HCT116 (cell line): Measurements from ENCODE around the gene PDLIM7. TPM values are rescaled to one million over a fixed set of nuclear protein-coding genes. Genes with fewer than 3 reads are reported as not detected.

ENCODE experiments used
- ATAC-seq: fragments of 200-7000 bp; cut with Tn5 transposase; 2 replicates; pipeline ENCODE4 v1.9.1; 2020; ENCODE audit warnings: mild to moderate bottlenecking, moderate library complexity
- BruUV-seq: library from RNA; stranded (reverse); fragments of 400-500 nt; replicated peaks from 2 replicates; lab custom pipeline; 2021; lab: Mats Ljungman, UMichigan
- CTCF ChIA-PET: fragments of 300-600 bp; sonication (Branson Sonifier 250); formaldehyde crosslinking; loops from one replicate; lab custom pipeline; 2021; ENCODE audit warnings: antibody characterized with exemption; lab: Charles Lee
- POLR2A ChIA-PET: fragments of 300-600, 350-600 bp; sonication (Branson Sonifier 250); formaldehyde crosslinking; loops from one replicate; lab custom pipeline; 2021; ENCODE audit warnings: antibody characterized with exemption; lab: Charles Lee
- RAD21 ChIA-PET, 2 experiments: fragments of 300-600 bp; sonication (Branson Sonifier 250); formaldehyde crosslinking; loops; one replicate each; lab custom pipeline; 2023; ENCODE audit warnings: low total read pairs in 2 of 2; ENCODE audit not compliant: uncharacterized antibody in 2 of 2, unreplicated experiment in 2 of 2, low non-redundant PET in 1 of 2; lab: Charles Lee
- DNase-seq: peaks from one replicate; pipeline ENCODE4 v3.0.0-alpha.2; 2010; ENCODE audit warnings: low read depth, low spot score
- H2AFZ ChIP-seq: fragments of 200-600 bp; shearing (Covaris generic), sonication (generic); 2 replicates; pipeline ENCODE4 v1.6.1; 2017; ENCODE audit warnings: low read depth, mixed run types, mixed read lengths, antibody characterized with exemption, low read length; ENCODE audit not compliant: poor library complexity, severe bottlenecking
- H3K27ac ChIP-seq: 2 replicates; pipeline ENCODE4 v1.5.1; 2012; ENCODE audit warnings: low read depth, low read length
- H3K27me3 ChIP-seq: fragments of 200-600 bp; sonication (generic); 2 replicates; pipeline ENCODE4 v1.6.1; 2016; ENCODE audit warnings: mixed run types, low read length, mixed read lengths; ENCODE audit not compliant: insufficient read depth
- H3K36me3 ChIP-seq, 2 experiments: fragments of 200-500 bp in 1 of 2; fragments of 200-600 bp in 1 of 2; sonication (Bioruptor generic) in 1 of 2; sonication (generic) in 1 of 2; 2 replicates each; pipeline versions ENCODE4 v1.5.1 to v1.6.1; 2014 to 2016; ENCODE audit warnings: low read length in 2 of 2, inconsistent platforms in 1 of 2, mixed read lengths in 1 of 2, mixed run types in 1 of 2; ENCODE audit not compliant: insufficient read depth in 2 of 2, control insufficient read depth in 1 of 2
- H3K4me1 ChIP-seq, 2 experiments: fragments of 200-600 bp in 1 of 2; sonication (generic) in 1 of 2; 2 replicates each; pipeline versions ENCODE4 v1.5.1 to v1.6.1; 2012 to 2017; ENCODE audit warnings: low read length in 2 of 2, inconsistent platforms in 1 of 2, mild to moderate bottlenecking in 1 of 2, mixed read lengths in 1 of 2, mixed run types in 1 of 2, moderate library complexity in 1 of 2; ENCODE audit not compliant: insufficient read depth in 2 of 2, control insufficient read depth in 1 of 2
- H3K4me2 ChIP-seq: fragments of 200-600 bp; sonication (generic); 2 replicates; pipeline ENCODE4 v1.6.1; 2017; ENCODE audit warnings: mixed run types, low read length, mixed read lengths
- H3K4me3 ChIP-seq, 2 experiments: fragments of 200-600 bp in 1 of 2; sonication (generic) in 1 of 2; replicated peaks in 1 of 2; 2 replicates each; pipeline ENCODE4 v1.5.1; 2011 to 2016; ENCODE audit warnings: low read length in 2 of 2, control low read depth in 1 of 2, low read depth in 1 of 2, mild to moderate bottlenecking in 1 of 2, mixed read lengths in 1 of 2, mixed run types in 1 of 2
- H3K79me2 ChIP-seq: fragments of 200-600 bp; sonication (generic); 2 replicates; pipeline ENCODE4 v1.6.1; 2017; ENCODE audit warnings: mild to moderate bottlenecking, mixed run types, low read length, moderate library complexity, mixed read lengths; ENCODE audit not compliant: insufficient read depth
- H3K9ac ChIP-seq: fragments of 200-600 bp; sonication (generic); 2 replicates; pipeline ENCODE4 v1.6.1; 2016; ENCODE audit warnings: low read length, mixed read lengths
- H3K9me2 ChIP-seq: fragments of 200-600 bp; sonication (generic), shearing (Covaris generic); 2 replicates; pipeline ENCODE4 v1.6.1; 2017; ENCODE audit warnings: mixed run types, mild to moderate bottlenecking, moderate library complexity; ENCODE audit not compliant: insufficient read depth
- H3K9me3 ChIP-seq, 2 experiments: fragments of 200-500 bp in 1 of 2; fragments of 200-600 bp in 1 of 2; sonication (Bioruptor generic) in 1 of 2; sonication (generic) in 1 of 2; 2 replicates each; pipeline ENCODE4 v1.6.1; 2014 to 2017; ENCODE audit warnings: low read length in 2 of 2, mixed read lengths in 2 of 2, inconsistent platforms in 1 of 2, low read depth in 1 of 2, mild to moderate bottlenecking in 1 of 2, mixed run types in 1 of 2, moderate library complexity in 1 of 2; ENCODE audit not compliant: control insufficient read depth in 1 of 2, insufficient read depth in 1 of 2
- H4K20me1 ChIP-seq: fragments of 200-600 bp; sonication (generic), shearing (Covaris generic); 2 replicates; pipeline ENCODE4 v1.6.1; 2017; ENCODE audit warnings: mixed run types, mild to moderate bottlenecking, moderate library complexity; ENCODE audit not compliant: insufficient read depth
- CBX3 ChIP-seq: IDR thresholded peaks from 2 replicates; pipeline ENCODE4 v1.6.1; 2012; ENCODE audit warnings: low read depth
- EZH2 ChIP-seq: fragments of 200-600 bp; sonication (generic); IDR thresholded peaks from 2 replicates; pipeline ENCODE4 v1.6.1; 2017; ENCODE audit warnings: antibody characterized with exemption, mixed run types
- FOSL1 ChIP-seq: IDR thresholded peaks from 2 replicates; pipeline ENCODE4 v1.6.1; 2012; ENCODE audit warnings: low read depth
- POLR2AphosphoS5 ChIP-seq: IDR thresholded peaks from 2 replicates; pipeline ENCODE4 v1.6.1; 2011; ENCODE audit warnings: mild to moderate bottlenecking, low read depth, low read length, moderate library complexity
- RAD21 ChIP-seq: IDR thresholded peaks from 2 replicates; pipeline ENCODE4 v1.6.1; 2012; ENCODE audit warnings: low read depth, mild to moderate bottlenecking
- SIN3A ChIP-seq: IDR thresholded peaks from 2 replicates; pipeline ENCODE4 v1.6.1; 2012; ENCODE audit warnings: low read depth
- SRF ChIP-seq: IDR thresholded peaks from 2 replicates; pipeline ENCODE4 v1.6.1; 2012; ENCODE audit warnings: low read depth
- intact Hi-C: fragments of 100-400 bp; cut with micrococcal nuclease; formaldehyde crosslinking; loops from 2 replicates; pipeline ENCODE4 v1.10.0; 2022
- total RNA-seq: library from RNA; stranded (reverse); gene quantifications from one replicate; pipeline ENCODE4 v1.2.1, GENCODE V29; 2021; ENCODE audit not compliant: unreplicated experiment
- TF ChIP-seq, protein P1 (sequence below), 3 experiments: fragments of 200-600 bp in 1 of 3; sonication (generic) in 1 of 3; IDR thresholded peaks in 2 of 3; conservative IDR thresholded peaks in 1 of 3; 2 replicates each; pipeline ENCODE4 v1.5.1; 2012 to 2017; ENCODE audit warnings: low read depth in 2 of 3, low read length in 2 of 3, antibody characterized with exemption in 1 of 3, borderline replicate concordance in 1 of 3, control low read depth in 1 of 3, mild to moderate bottlenecking in 1 of 3, mixed read lengths in 1 of 3, mixed run types in 1 of 3, moderate library complexity in 1 of 3; ENCODE audit not compliant: insufficient read depth in 1 of 3
- TF ChIP-seq, protein P2 (sequence below): IDR thresholded peaks from 2 replicates; pipeline ENCODE4 v1.6.1; 2012; ENCODE audit warnings: low read depth
- TF ChIP-seq, protein P3 (sequence below): IDR thresholded peaks from 2 replicates; pipeline ENCODE4 v1.6.1; 2012
- TF ChIP-seq, protein P4 (sequence below): IDR thresholded peaks from 2 replicates; pipeline ENCODE4 v1.6.1; 2011; ENCODE audit warnings: mild to moderate bottlenecking, low read length, moderate library complexity; ENCODE audit not compliant: insufficient replicate concordance; ENCODE audit errors: extremely low read depth

Gene PDLIM7
- total RNA-seq, 1 experiment from 2014 or later = 153 TPM

DNA sequence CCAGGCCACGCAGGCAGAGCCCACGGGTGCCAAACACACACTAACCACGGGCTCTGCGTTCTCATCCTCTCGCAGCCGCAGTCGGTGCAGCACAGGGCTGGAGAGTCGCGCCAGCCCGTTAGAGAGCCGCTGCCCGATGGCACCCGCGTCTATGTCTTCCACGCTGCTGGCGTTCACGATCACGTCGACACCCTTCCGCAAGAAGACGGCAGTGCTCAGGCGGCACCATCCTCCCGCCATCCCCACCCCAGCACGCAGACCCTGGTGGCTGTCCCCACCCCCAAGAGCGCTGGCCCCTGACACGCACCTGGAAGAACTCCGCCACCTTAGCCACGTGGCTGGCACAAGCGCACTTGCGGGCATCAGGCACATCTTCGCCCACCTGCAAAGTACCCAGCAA lies 30.0 kb downstream of the PDLIM7 start:
- TSS peak; percentile 5 for BruUV-seq
- Histone ChIP-seq H3K9ac (no peak overlapping the region), H3K36me3 (peaks cover 27 to 35% of the 10 kb centered on the region in 2 experiments; a peak in 3 of 4 replicates), H3K79me2 (peaks cover 36% of the 10 kb centered on the region), H3K4me3 (no peak overlapping the region), H3K27me3 (no peaks in the 10 kb centered on the region), H3K27ac (no peak overlapping the region), H4K20me1 (no peaks in the 10 kb centered on the region), H3K4me1 (peaks cover 4 to 30% of the 10 kb centered on the region in 2 experiments; a peak in 3 of 4 replicates), H3K4me2 (no peak overlapping the region), H3K9me3 (no peaks in the 10 kb centered on the region), H3K9me2 (no peaks in the 10 kb centered on the region), H2AFZ (no peak overlapping the region)
- ChIA-PET CTCF (no interaction called here), POLR2A (interaction anchor here (1.2 kb wide), 1 partner anchor 30 kb away, joined by 3 read pairs; the partner anchor contains the start of gene PDLIM7), RAD21 (no interaction called here)
- DNase-seq = no peak
- TF ChIP-seq, protein P1, sequence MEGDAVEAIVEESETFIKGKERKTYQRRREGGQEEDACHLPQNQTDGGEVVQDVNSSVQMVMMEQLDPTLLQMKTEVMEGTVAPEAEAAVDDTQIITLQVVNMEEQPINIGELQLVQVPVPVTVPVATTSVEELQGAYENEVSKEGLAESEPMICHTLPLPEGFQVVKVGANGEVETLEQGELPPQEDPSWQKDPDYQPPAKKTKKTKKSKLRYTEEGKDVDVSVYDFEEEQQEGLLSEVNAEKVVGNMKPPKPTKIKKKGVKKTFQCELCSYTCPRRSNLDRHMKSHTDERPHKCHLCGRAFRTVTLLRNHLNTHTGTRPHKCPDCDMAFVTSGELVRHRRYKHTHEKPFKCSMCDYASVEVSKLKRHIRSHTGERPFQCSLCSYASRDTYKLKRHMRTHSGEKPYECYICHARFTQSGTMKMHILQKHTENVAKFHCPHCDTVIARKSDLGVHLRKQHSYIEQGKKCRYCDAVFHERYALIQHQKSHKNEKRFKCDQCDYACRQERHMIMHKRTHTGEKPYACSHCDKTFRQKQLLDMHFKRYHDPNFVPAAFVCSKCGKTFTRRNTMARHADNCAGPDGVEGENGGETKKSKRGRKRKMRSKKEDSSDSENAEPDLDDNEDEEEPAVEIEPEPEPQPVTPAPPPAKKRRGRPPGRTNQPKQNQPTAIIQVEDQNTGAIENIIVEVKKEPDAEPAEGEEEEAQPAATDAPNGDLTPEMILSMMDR (IDR thresholded peaks at IDR 0.05 in 2 of 3, conservative IDR thresholded peaks at IDR 0.05 in 1 of 3; ENCODE audit: borderline replicate concordance in 1 of 3, insufficient read depth in 1 of 3, low read depth in 2 of 3, low read length in 2 of 3) = no peak
- no peak for TF ChIP-seq SRF
- TF ChIP-seq RAD21 = no peak
- no peak for TF ChIP-seq FOSL1
- intact Hi-C loops = no loop called here
- no peak for ATAC-seq

DNA sequence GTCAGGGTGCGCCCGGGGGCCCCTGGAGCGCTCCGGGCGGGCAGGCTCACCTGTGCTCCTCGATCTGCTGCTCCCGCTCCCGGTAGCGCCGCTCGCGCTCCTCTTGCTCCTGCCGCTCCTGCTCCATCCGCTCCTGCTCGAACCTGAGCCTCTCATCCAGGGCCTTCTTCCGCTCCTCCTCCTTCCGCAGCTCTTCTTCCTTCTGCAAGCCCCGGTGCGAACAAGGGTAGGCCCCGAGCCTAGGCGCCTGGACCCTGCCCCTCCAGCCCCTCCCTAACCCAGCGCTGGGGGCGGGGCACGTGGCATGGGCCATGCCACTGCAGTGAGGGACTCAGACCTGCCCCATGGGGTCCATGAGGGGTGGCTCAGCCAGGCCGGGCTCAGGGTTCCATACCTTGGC lies 30.5 kb downstream of the PDLIM7 start:
- CTCF ChIA-PET = interaction anchor here (1.4 kb wide), 1 partner anchor 9 kb away, joined by 3 read pairs; no protein-coding TSS in a partner anchor
- BruUV-seq = no TSS peak
- POLR2A ChIA-PET = no interaction called here
- peaks cover 27 to 35% of the 10 kb centered on the region in 2 experiments; a peak in 3 of 4 replicates for H3K36me3 ChIP-seq
- peaks cover 2 to 25% of the 10 kb centered on the region in 2 experiments; a peak in 3 of 4 replicates for H3K4me1 ChIP-seq
- no peak overlapping the region for H3K9ac ChIP-seq
- H3K9me2 ChIP-seq = no peaks in the 10 kb centered on the region
- H3K9me3 ChIP-seq = no peaks in the 10 kb centered on the region
- H3K27me3 ChIP-seq = no peaks in the 10 kb centered on the region
- no peak for DNase-seq
- ATAC-seq = no peak
- H2AFZ ChIP-seq = no peak overlapping the region
- no peak overlapping the region for H3K4me2 ChIP-seq
- H4K20me1 ChIP-seq = no peaks in the 10 kb centered on the region
- peaks cover 30% of the 10 kb centered on the region for H3K79me2 ChIP-seq
- intact Hi-C loops = no loop called here
- no peak overlapping the region for H3K4me3 ChIP-seq
- no peak overlapping the region for H3K27ac ChIP-seq
- RAD21 ChIA-PET = no interaction called here
- no peak for TF ChIP-seq SIN3A
- TF ChIP-seq CBX3 = no peak
- TF ChIP-seq POLR2AphosphoS5 = no peak
- TF ChIP-seq, protein P2, sequence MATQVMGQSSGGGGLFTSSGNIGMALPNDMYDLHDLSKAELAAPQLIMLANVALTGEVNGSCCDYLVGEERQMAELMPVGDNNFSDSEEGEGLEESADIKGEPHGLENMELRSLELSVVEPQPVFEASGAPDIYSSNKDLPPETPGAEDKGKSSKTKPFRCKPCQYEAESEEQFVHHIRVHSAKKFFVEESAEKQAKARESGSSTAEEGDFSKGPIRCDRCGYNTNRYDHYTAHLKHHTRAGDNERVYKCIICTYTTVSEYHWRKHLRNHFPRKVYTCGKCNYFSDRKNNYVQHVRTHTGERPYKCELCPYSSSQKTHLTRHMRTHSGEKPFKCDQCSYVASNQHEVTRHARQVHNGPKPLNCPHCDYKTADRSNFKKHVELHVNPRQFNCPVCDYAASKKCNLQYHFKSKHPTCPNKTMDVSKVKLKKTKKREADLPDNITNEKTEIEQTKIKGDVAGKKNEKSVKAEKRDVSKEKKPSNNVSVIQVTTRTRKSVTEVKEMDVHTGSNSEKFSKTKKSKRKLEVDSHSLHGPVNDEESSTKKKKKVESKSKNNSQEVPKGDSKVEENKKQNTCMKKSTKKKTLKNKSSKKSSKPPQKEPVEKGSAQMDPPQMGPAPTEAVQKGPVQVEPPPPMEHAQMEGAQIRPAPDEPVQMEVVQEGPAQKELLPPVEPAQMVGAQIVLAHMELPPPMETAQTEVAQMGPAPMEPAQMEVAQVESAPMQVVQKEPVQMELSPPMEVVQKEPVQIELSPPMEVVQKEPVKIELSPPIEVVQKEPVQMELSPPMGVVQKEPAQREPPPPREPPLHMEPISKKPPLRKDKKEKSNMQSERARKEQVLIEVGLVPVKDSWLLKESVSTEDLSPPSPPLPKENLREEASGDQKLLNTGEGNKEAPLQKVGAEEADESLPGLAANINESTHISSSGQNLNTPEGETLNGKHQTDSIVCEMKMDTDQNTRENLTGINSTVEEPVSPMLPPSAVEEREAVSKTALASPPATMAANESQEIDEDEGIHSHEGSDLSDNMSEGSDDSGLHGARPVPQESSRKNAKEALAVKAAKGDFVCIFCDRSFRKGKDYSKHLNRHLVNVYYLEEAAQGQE = no peak
- TF ChIP-seq EZH2 = no peak
- TF ChIP-seq, protein P3, sequence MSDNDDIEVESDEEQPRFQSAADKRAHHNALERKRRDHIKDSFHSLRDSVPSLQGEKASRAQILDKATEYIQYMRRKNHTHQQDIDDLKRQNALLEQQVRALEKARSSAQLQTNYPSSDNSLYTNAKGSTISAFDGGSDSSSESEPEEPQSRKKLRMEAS = no peak
- TF ChIP-seq, protein P4, sequence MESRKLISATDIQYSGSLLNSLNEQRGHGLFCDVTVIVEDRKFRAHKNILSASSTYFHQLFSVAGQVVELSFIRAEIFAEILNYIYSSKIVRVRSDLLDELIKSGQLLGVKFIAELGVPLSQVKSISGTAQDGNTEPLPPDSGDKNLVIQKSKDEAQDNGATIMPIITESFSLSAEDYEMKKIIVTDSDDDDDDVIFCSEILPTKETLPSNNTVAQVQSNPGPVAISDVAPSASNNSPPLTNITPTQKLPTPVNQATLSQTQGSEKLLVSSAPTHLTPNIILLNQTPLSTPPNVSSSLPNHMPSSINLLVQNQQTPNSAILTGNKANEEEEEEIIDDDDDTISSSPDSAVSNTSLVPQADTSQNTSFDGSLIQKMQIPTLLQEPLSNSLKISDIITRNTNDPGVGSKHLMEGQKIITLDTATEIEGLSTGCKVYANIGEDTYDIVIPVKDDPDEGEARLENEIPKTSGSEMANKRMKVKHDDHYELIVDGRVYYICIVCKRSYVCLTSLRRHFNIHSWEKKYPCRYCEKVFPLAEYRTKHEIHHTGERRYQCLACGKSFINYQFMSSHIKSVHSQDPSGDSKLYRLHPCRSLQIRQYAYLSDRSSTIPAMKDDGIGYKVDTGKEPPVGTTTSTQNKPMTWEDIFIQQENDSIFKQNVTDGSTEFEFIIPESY = no peak
